Tibial nerve (tissue), 4 donors: ENCODE data around the gene TTC22.

ENCODE experiments used
- EP300 ChIP-seq, 2 donors: sonication (generic); formaldehyde crosslinking; IDR thresholded peaks; one replicate each; pipeline ENCODE4 v1.6.1; 2017; ENCODE audit warnings: antibody characterized with exemption in 2 of 2, mild to moderate bottlenecking in 1 of 2
- TF ChIP-seq, protein P1 (sequence below), 5 experiments: fragments of 200-600 bp in 3 of 5; fragments of 450-650 bp in 2 of 5; sonication (generic) in 3 of 5; IDR thresholded peaks; one replicate each; pipeline ENCODE4 v1.5.1; 2016 to 2019; ENCODE audit warnings: antibody characterized with exemption in 5 of 5, mild to moderate bottlenecking in 3 of 5, moderate library complexity in 2 of 5

DNA sequence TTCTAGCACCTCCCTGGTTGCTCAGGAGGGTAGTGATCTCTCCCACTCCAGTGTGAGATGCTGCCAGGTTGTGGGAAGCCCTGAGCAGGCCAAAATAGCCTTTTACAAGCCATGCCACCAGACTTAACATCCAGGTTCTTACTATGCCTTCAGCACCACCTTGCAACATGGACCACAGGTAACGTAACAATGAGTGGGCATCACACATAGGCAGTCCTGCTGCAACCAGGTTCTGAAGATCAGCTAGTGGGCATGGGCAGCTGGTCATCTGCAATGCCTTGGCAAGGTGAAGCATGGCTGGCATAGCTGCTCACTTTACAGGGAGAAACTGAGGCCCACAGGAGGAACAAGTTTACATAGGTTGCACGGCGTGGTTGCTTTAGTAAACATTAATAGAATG is 45.2 kb upstream of the TTC22 start:
- TF ChIP-seq EP300 (IDR thresholded peaks at IDR 0.05) = no peak
- TF ChIP-seq, protein P1, sequence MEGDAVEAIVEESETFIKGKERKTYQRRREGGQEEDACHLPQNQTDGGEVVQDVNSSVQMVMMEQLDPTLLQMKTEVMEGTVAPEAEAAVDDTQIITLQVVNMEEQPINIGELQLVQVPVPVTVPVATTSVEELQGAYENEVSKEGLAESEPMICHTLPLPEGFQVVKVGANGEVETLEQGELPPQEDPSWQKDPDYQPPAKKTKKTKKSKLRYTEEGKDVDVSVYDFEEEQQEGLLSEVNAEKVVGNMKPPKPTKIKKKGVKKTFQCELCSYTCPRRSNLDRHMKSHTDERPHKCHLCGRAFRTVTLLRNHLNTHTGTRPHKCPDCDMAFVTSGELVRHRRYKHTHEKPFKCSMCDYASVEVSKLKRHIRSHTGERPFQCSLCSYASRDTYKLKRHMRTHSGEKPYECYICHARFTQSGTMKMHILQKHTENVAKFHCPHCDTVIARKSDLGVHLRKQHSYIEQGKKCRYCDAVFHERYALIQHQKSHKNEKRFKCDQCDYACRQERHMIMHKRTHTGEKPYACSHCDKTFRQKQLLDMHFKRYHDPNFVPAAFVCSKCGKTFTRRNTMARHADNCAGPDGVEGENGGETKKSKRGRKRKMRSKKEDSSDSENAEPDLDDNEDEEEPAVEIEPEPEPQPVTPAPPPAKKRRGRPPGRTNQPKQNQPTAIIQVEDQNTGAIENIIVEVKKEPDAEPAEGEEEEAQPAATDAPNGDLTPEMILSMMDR (IDR thresholded peaks at IDR 0.05) = no peak
